HUES48 (cell line): ENCODE data around the gene HYOU1.
"Not testable (repeated sequence)": the region's sequence is repeated elsewhere in the genome, so short reads cannot be mapped to it uniquely, and the experiment has no call there.

Source experiments
- H3K27ac ChIP-seq: one replicate; pipeline ENCODE4 v1.7.0; 2013; ENCODE audit warnings: low read depth, low read length, inconsistent platforms
- H3K27me3 ChIP-seq: 2 replicates; pipeline ENCODE4 v1.6.1; 2013; ENCODE audit warnings: mild to moderate bottlenecking, low read length; ENCODE audit not compliant: control insufficient read depth, insufficient read depth
- H3K36me3 ChIP-seq: 2 replicates; pipeline ENCODE4 v1.6.1; 2013; ENCODE audit warnings: low read length; ENCODE audit not compliant: control insufficient read depth, insufficient read depth
- H3K4me1 ChIP-seq: 2 replicates; pipeline ENCODE4 v1.6.1; 2013; ENCODE audit warnings: mild to moderate bottlenecking, low read length; ENCODE audit not compliant: control insufficient read depth, insufficient read depth
- H3K4me3 ChIP-seq: 2 replicates; pipeline ENCODE4 v1.5.1; 2013; ENCODE audit warnings: mild to moderate bottlenecking, low read depth, low read length
- H3K9ac ChIP-seq: 2 replicates; pipeline ENCODE4 v1.6.1; 2013; ENCODE audit warnings: mild to moderate bottlenecking, low read depth, low read length, moderate library complexity
- H3K9me3 ChIP-seq: 2 replicates; pipeline ENCODE4 v1.6.1; 2013; ENCODE audit warnings: low read length; ENCODE audit not compliant: control insufficient read depth, insufficient read depth

The HYOU1 gene

DNA sequence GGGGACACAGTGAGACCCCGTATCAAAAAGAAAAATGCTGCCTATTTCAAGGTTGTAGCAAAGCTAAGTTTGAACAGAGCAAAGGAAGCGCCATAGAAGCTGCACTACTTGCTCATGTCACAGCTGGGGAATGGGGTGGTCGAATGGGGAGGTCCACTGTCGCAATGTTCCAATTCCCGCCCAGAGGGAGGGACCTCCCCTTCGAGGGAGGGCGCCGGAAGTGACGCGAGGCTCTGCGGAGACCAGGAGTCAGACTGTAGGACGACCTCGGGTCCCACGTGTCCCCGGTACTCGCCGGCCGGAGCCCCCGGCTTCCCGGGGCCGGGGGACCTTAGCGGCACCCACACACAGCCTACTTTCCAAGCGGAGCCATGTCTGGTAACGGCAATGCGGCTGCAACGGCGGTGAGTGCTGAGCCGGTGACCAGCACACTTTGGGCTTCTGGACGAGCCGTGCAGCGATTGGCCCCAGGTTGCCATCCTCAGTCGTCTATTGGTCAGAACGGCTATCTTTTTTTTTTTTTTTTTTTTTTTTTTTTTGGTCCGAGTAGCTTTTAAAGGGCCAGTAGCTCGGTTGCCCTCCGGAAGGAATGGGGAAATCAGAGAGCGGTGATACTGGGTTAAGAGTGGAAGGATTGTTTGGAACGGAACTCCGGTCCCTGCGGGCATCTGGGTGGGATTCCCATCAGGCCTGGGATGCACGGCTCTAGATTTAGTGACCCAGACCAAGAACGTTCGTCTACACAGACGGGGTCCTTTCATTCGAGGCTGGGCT lies 27.8 kb upstream of the HYOU1 start, which contains the start of gene HMBS:
TSS of gene HMBS (plus strand) at position 219 of the 774 bp plus-strand sequence. CDS start at position 372, 153 bp downstream.
- H3K36me3 ChIP-seq: peaks cover 31% of the 10 kb centered on the region
- no peaks in the 10 kb centered on the region for H3K27me3 ChIP-seq
- H3K9me3 ChIP-seq: no peaks in the 10 kb centered on the region
- H3K27ac ChIP-seq: peak within 1 kb of the TSS; percentile 98
- peaks cover 7% of the 10 kb centered on the region; the same call in 1 of the 2 replicates for H3K4me1 ChIP-seq
- H3K9ac ChIP-seq: peak within 1 kb of the TSS; percentile 96
- H3K4me3 ChIP-seq: peak within 1 kb of the TSS; percentile 93

DNA sequence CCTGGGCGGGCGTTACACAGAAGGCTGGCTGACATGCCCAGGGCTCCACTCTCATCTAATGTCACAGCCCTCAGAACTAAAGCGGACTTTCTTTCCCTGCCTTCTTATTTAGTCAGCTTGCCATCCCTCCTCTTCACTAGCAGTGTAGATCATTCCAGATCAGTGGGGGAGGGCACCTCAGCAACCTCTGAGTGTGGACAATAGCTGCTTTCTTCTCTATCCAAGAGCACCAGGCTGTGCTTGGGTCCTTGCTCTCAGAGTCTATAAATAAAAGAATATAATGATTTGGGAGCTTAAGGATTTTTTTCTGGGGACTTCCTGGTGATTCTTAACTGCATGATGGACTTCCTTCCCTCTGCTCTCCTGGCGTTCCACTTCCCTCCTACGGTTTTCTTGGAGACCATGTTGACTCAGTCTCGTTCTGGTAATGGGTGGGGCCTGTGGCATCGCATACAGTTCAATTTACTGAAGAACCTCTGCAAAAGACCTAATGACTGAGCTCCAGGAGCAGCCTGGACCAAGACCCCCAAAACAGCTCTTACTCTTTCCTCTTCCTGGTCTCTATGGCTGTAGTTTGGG lies 24.8 kb upstream of the HYOU1 start:
- H3K4me3 ChIP-seq: no peak overlapping the region
- no peaks in the 10 kb centered on the region for H3K27me3 ChIP-seq
- peaks cover 7% of the 10 kb centered on the region; the same call in 1 of the 2 replicates for H3K4me1 ChIP-seq
- H3K9ac ChIP-seq: no peak overlapping the region
- no peaks in the 10 kb centered on the region for H3K9me3 ChIP-seq
- peaks cover 53% of the 10 kb centered on the region for H3K36me3 ChIP-seq
- no peak overlapping the region for H3K27ac ChIP-seq

DNA sequence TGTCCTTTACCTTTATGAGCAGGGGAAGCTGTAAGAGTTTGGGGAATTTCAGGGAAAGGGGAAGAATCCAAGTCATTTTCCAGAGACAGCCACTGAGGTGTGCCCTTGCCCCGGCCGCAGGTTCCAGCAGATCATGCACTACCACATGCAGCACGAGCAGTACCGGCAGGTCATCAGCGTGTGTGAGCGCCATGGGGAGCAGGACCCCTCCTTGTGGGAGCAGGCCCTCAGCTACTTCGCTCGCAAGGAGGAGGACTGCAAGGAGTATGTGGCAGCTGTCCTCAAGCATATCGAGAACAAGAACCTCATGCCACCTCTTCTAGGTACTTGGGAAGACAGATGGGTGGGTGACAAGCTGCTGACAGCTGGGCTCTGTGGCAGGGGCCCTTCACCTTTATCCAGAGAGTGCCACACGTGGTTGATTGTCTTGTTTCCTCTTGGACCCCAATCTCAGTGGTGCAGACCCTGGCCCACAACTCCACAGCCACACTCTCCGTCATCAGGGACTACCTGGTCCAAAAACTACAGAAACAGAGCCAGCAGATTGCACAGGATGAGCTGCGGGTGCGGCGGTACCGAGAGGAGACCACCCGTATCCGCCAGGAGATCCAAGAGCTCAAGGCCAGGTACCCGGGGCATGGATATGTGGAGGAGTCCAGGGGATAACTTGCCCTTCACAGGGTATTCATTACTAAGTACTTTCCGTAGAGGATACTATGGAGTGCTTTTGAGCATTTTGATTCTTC lies 21.8 kb upstream of the HYOU1 start:
- Histone ChIP-seq H3K36me3 (peaks cover 67% of the 10 kb centered on the region), H3K9me3 (no peaks in the 10 kb centered on the region), H3K9ac (no peak overlapping the region), H3K27me3 (no peaks in the 10 kb centered on the region), H3K27ac (no peak overlapping the region), H3K4me1 (no peaks in the 10 kb centered on the region), H3K4me3 (no peak overlapping the region)

DNA sequence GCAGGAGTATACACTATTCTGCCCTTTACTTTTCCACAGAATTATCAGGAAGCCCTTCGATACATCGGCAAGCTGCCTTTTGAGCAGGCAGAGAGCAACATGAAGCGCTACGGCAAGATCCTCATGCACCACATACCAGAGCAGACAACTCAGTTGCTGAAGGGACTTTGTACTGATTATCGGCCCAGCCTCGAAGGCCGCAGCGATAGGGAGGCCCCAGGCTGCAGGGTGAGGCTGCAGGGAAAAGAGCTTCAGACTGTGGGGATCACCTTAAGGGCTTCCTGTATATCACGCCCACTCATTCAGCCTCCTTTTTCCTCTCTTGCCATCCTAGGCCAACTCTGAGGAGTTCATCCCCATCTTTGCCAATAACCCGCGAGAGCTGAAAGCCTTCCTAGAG lies 20.8 kb upstream of the HYOU1 start:
- H3K4me1 ChIP-seq: no peaks in the 10 kb centered on the region
- H3K4me3 ChIP-seq: no peak overlapping the region
- H3K36me3 ChIP-seq: peaks cover 77% of the 10 kb centered on the region
- no peaks in the 10 kb centered on the region for H3K27me3 ChIP-seq
- H3K9ac ChIP-seq: no peak overlapping the region
- H3K27ac ChIP-seq: no peak overlapping the region
- no peaks in the 10 kb centered on the region for H3K9me3 ChIP-seq

DNA sequence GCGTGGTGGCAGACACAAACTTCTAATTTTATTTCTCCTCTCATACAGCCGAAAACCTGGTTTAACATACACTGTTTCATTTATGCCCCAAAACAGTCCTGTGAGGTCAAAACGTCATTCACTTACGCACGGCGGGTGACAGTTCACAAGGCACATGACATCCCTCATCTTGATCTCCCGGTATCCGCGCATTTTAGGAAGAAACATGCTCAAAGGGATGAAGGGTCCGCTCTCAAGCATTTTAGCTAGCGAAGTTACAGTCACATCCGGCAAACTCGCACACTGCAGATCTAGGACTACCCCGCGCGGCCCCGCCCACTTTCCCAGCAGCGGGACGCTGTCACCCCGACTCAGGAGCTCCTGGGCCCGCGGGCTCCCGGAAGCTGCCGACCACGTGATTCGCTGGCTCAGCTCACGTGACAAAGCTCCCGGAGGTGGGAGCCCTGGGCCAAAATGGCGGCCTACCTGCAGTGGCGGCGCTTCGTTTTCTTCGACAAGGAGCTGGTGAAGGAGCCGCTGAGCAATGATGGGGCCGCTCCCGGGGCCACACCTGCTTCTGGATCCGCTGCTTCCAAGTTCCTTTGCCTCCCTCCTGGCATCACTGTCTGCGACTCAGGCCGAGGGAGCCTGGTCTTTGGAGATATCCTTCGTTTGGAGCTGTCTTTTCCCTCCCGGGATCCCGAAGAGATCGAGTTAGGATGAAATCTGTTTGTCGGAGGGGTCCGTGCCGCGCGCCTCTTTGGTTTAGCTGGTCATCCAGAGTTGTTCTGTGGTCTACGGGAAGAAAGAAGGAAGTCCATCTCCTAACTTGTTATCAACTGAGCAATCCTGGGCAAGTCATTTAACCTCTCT lies 10.6 kb upstream of the HYOU1 start, which contains the start of gene VPS11:
TSS of gene VPS11 (plus strand) at position 448 of the 852 bp plus-strand sequence. CDS start at position 454, 6 bp downstream.
- peak within 1 kb of the TSS; percentile 80 for H3K9ac ChIP-seq
- peak within 1 kb of the TSS; percentile 94 for H3K4me3 ChIP-seq
- H3K4me1 ChIP-seq: no peaks in the 10 kb centered on the region
- no peaks in the 10 kb centered on the region for H3K27me3 ChIP-seq
- peak within 1 kb of the TSS; percentile 82 for H3K27ac ChIP-seq
- peaks cover 26% of the 10 kb centered on the region for H3K36me3 ChIP-seq
- no peaks in the 10 kb centered on the region for H3K9me3 ChIP-seq

DNA sequence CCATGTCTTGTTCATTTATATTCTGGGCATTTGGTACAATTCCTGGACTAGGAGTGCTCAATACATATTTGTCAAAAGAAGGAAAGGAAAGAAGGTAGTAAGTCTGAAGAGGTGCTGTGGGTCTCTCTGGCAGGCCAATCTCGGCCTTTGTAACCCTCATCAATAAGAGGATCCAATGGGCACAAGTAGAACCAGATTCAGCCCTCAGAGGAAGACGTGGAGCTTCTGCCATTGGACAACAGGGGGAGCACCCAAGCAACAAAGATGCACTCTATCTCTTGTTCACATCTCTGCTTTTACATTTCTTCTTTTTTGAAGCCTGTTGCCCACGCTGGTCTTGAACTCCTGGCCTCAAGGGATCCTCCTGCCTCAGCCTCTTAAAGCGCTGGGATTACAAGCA lies 8.4 kb upstream of the HYOU1 start:
- H3K9ac ChIP-seq: no peak overlapping the region
- H3K36me3 ChIP-seq: peaks cover 9% of the 10 kb centered on the region; the same call in 1 of the 2 replicates
- no peak overlapping the region for H3K4me3 ChIP-seq
- H3K9me3 ChIP-seq: no peaks in the 10 kb centered on the region
- H3K27ac ChIP-seq: no peak overlapping the region
- H3K4me1 ChIP-seq: no peaks in the 10 kb centered on the region
- no peaks in the 10 kb centered on the region for H3K27me3 ChIP-seq

DNA sequence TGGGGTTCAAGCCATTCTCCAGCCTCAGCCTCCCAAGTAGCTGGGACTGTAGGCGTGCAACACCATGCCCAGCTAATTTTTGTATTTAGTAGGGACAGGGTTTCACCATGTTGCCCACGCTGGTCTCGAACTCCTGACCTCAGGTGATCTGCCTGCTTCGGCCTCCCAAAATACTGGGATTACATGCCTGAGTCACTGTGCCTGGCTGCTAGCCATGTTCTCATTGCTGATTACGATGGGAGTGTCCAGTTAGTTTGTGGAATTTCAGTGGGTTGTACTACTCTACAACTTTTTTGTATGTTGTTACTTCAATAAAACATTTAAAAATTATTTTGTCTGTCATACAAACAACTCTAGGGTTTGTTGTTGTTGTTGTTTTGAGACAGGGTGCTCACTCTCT lies 5.8 kb upstream of the HYOU1 start:
- no peaks in the 10 kb centered on the region for H3K27me3 ChIP-seq
- no peaks in the 10 kb centered on the region for H3K9me3 ChIP-seq
- H3K27ac ChIP-seq: no peak overlapping the region
- H3K4me1 ChIP-seq: no peaks in the 10 kb centered on the region
- no peak overlapping the region for H3K9ac ChIP-seq
- no peaks in the 10 kb centered on the region for H3K36me3 ChIP-seq
- H3K4me3 ChIP-seq: no peak overlapping the region

DNA sequence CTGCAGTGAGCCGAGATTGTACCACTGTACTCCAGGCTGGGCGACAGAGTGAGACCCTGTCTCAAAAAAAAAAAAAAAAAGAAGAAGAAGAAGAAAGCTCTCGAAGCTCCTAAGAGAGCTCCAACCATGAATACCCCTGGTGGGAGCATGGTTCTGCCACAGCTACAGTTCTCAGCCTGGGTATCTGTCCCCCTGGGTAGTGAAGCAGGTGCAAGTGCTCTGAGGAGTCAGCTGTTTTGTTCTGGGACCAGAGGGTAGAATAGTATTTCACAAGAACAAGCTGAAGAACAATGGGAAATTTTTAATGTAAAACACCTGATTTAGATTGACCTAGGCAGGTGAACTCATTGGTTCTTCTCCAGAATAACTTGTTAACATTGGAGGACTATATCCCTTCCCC lies 4.3 kb upstream of the HYOU1 start:
- H3K36me3 ChIP-seq: no peaks in the 10 kb centered on the region
- H3K4me3 ChIP-seq: no peak overlapping the region
- no peaks in the 10 kb centered on the region for H3K9me3 ChIP-seq
- no peaks in the 10 kb centered on the region for H3K27me3 ChIP-seq
- no peak overlapping the region for H3K9ac ChIP-seq
- no peaks in the 10 kb centered on the region for H3K4me1 ChIP-seq
- H3K27ac ChIP-seq: no peak overlapping the region

DNA sequence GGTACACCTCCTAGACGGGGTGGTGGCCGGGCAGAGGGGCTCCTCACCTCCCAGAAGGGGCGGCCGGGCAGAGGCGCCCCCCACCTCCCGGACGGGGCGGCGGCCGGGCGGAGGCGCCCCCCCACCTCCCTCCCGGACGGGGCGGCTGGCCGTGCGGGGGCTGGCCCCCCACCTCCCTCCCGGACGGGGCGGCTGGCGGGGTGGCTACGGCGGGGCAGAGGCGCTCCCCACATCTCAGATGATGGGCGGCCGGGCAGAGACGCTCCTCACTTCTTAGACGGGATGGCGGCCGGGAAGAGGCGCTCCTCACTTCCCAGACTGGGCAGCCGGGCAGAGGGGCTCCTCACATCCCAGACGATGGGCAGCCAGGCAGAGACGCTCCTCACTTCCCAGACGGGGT lies 2.1 kb upstream of the HYOU1 start:
- not testable (repeated sequence) for H3K9me3 ChIP-seq, H3K4me3 ChIP-seq, H3K9ac ChIP-seq, H3K27me3 ChIP-seq, H3K4me1 ChIP-seq, H3K27ac ChIP-seq
- peaks cover 16% of the 10 kb centered on the region for H3K36me3 ChIP-seq

DNA sequence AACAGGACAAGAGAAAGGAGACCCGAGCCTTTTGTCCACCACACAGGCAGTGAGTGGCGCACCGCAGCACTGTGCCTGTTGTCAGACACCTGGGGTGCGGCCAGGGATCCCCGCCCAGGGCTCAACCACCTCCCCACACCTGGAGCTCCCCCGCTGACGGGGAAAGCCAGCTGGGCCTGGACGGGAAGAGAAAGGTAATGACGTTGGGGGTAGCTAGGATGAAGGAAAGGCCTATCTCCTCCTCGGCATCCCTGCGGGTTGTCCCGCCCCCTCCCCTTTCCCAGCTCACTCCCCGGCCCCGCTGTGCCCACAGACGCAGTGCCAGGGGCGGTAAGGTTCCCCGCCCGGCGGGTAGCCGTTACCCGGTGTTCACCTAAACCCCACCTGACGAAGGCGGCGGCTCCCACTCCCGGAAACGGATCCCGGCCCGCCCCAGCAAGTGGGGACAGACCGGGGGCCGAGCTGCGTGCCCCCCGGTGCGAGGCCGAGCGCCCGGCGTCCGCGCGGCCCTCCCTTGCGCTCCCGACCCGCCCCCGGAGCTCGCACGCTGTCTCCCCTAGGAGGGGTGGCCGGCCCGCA lies 495 bp downstream of the HYOU1 start:
- peak overlapping the region; percentile 96 for H3K4me3 ChIP-seq
- no peaks in the 10 kb centered on the region for H3K9me3 ChIP-seq

More for the DNA sequence above, 495 bp downstream of the HYOU1 start:
- H3K27me3 ChIP-seq: no peaks in the 10 kb centered on the region
- no peaks in the 10 kb centered on the region for H3K4me1 ChIP-seq
- H3K27ac ChIP-seq: peak overlapping the region; percentile 95
- peak overlapping the region; percentile 87 for H3K9ac ChIP-seq
- H3K36me3 ChIP-seq: peaks cover 42% of the 10 kb centered on the region
